Spleen (tissue), 11 donors: ENCODE data around the gene CPED1. TPM values are rescaled to one million over a fixed set of nuclear protein-coding genes. Genes with fewer than 3 reads are reported as not detected.

ENCODE experiments used
- DNase-seq: peaks from one replicate; pipeline ENCODE4 v3.0.0-alpha.2; 2020
- H3K27ac ChIP-seq, 8 donors: fragments of 200-600 bp; sonication (generic) in 7 of 8; 1 replicate in 4 of 8; 2 replicates in 4 of 8; pipeline versions ENCODE4 v1.5.0 to v1.8.0; 2016 to 2021; ENCODE audit warnings: inconsistent platforms in 4 of 8, mild to moderate bottlenecking in 4 of 8, moderate library complexity in 1 of 8
- H3K27me3 ChIP-seq, 7 donors: fragments of 200-600 bp; sonication (generic) in 6 of 7; replicated peaks in 1 of 7; 1 replicate in 4 of 7; 2 replicates in 3 of 7; pipeline versions ENCODE4 v1.5.0 to v1.8.0; 2016 to 2021; ENCODE audit warnings: inconsistent platforms in 3 of 7, mild to moderate bottlenecking in 1 of 7
- H3K36me3 ChIP-seq, 6 donors: fragments of 200-600 bp; sonication (generic) in 5 of 6; 1 replicate in 4 of 6; 2 replicates in 2 of 6; pipeline versions ENCODE4 v1.5.0 to v1.8.0; 2016 to 2021; ENCODE audit warnings: inconsistent platforms in 2 of 6
- H3K4me1 ChIP-seq, 6 donors: fragments of 200-600 bp; sonication (generic) in 5 of 6; 1 replicate in 3 of 6; 2 replicates in 3 of 6; pipeline versions ENCODE4 v1.5.0 to v1.8.0; 2016 to 2021; ENCODE audit warnings: inconsistent platforms in 3 of 6
- H3K4me3 ChIP-seq, 8 donors: fragments of 200-600 bp; sonication (generic) in 7 of 8; 1 replicate in 4 of 8; 2 replicates in 4 of 8; pipeline versions ENCODE4 v1.5.0 to v1.8.0; 2016 to 2021; ENCODE audit warnings: inconsistent platforms in 4 of 8, mild to moderate bottlenecking in 4 of 8, moderate library complexity in 2 of 8
- H3K9me3 ChIP-seq, 8 donors: fragments of 200-600 bp; sonication (generic) in 7 of 8; 1 replicate in 4 of 8; 2 replicates in 4 of 8; pipeline versions ENCODE4 v1.5.0 to v1.8.0; 2016 to 2021; ENCODE audit warnings: inconsistent platforms in 4 of 8
- POLR2A ChIP-seq, 3 donors: fragments of 450-650 bp; IDR thresholded peaks; one replicate each; pipeline ENCODE4 v1.5.1; 2017; ENCODE audit warnings: antibody characterized with exemption in 3 of 3, mild to moderate bottlenecking in 1 of 3
- POLR2AphosphoS5 ChIP-seq, 3 donors: sonication (generic); formaldehyde crosslinking; IDR thresholded peaks; one replicate each; pipeline ENCODE4 v1.5.1; 2017; ENCODE audit warnings: antibody characterized with exemption in 3 of 3
- WGBS, 5 donors: extraction: QIAGEN DNeasy Blood & Tissue Kit in 3 of 5; methylation state at CpG; one replicate each; pipeline versions ENCODE4 v1.1.5 to v1.1.7; 2013 to 2018; 5-methylcytosine and 5-hydroxymethylcytosine counted together
- intact Hi-C: fragments of 100-400 bp; cut with DNase I; formaldehyde crosslinking; loops from one replicate; pipeline ENCODE4 v1.15.0; 2023; ENCODE audit warnings: low total_unique reads
- polyA plus RNA-seq, 3 donors: library from polyadenylated mRNA; stranded (reverse); fragments of 200-250 nt; gene quantifications; one replicate each; pipeline ENCODE4 v1.2.1, GENCODE V29; 2013
- total RNA-seq, 7 donors: library from RNA; depleted of rRNA in 3 of 7; stranded (reverse); fragments of >200 nt in 3 of 7; fragmentation: NEBNext Ultra II Directional in 4 of 7; extraction: Animal tissue kit (Norgen Biotek cat#: 25700) in 4 of 7; gene quantifications; one replicate each; pipeline versions ENCODE4 v1.1.0 to v1.2.1, GENCODE V29; 2016 to 2021
- TF ChIP-seq, protein P1 (sequence below), 11 experiments: fragments of 200-600 bp in 7 of 11; fragments of 450-650 bp in 4 of 11; sonication (generic) in 4 of 11; IDR thresholded peaks in 8 of 11; conservative IDR thresholded peaks in 3 of 11; 1 replicate in 7 of 11; 2 replicates in 4 of 11; pipeline versions ENCODE4 v1.4.0 to v1.8.0; 2016 to 2021; ENCODE audit warnings: antibody characterized with exemption in 11 of 11, inconsistent platforms in 4 of 11, mild to moderate bottlenecking in 1 of 11
- donor health status: healthy with polysubstance abuse.
- donor health status: DM: no; HTN: no; CAD: no; lungs with moderate emphysema.
- donor health status: DM: no; HTN: no; CAD: no.
- donor health status: Bipolar disorder and iron deficiency.
- donor health status: healthy.
- donor health status: DM: no; HTN: no; CAD: no.
- donor health status: DM: yes; HTN: yes; CAD: no.

The CPED1 gene
- total and polyA plus RNA-seq, 10 donors = 1.5 to 81.6 (median 38.6) TPM

GRCh38 chr7:121101621-121102020 is 113.1 kb downstream of the CPED1 start:
- Histone ChIP-seq H3K4me3 (no peak overlapping the region), H3K9me3 (no peaks in the 10 kb centered on the region), H3K27ac (no peak overlapping the region), H3K27me3 (no peaks in the 10 kb centered on the region), H3K36me3 (peaks cover 0 to 13% (median 0%) of the 10 kb centered on the region in 6 donors), H3K4me1 (peaks cover 0 to 4% (median 0%) of the 10 kb centered on the region in 6 donors)
- TF ChIP-seq POLR2AphosphoS5 (IDR thresholded peaks at IDR 0.05) (no peak), POLR2A (IDR thresholded peaks at IDR 0.05) (no peak)
- TF ChIP-seq, protein P1, sequence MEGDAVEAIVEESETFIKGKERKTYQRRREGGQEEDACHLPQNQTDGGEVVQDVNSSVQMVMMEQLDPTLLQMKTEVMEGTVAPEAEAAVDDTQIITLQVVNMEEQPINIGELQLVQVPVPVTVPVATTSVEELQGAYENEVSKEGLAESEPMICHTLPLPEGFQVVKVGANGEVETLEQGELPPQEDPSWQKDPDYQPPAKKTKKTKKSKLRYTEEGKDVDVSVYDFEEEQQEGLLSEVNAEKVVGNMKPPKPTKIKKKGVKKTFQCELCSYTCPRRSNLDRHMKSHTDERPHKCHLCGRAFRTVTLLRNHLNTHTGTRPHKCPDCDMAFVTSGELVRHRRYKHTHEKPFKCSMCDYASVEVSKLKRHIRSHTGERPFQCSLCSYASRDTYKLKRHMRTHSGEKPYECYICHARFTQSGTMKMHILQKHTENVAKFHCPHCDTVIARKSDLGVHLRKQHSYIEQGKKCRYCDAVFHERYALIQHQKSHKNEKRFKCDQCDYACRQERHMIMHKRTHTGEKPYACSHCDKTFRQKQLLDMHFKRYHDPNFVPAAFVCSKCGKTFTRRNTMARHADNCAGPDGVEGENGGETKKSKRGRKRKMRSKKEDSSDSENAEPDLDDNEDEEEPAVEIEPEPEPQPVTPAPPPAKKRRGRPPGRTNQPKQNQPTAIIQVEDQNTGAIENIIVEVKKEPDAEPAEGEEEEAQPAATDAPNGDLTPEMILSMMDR (IDR thresholded peaks at IDR 0.05 in 8 of 11, conservative IDR thresholded peaks at IDR 0.05 in 3 of 11) = no peak
- intact Hi-C loops = loop anchor here (10.0 kb wide), 1 partner anchor 307 kb away; no protein-coding TSS in a partner anchor
- WGBS, 5 donors = 94 to 100% (median 100%) methylated on average over 2 of the region's 2 CpGs
- no peak for DNase-seq

- Histone ChIP-seq H3K4me1 (peaks cover 0 to 5% (median under 1%) of the 10 kb centered on the region in 6 donors), H3K27me3 (no peaks in the 10 kb centered on the region), H3K9me3 (no peaks in the 10 kb centered on the region), H3K36me3 (peaks cover 0 to 13% (median 0%) of the 10 kb centered on the region in 6 donors), H3K4me3 (no peak overlapping the region), H3K27ac (no peak overlapping the region)
- intact Hi-C loops = loop anchor here (10.0 kb wide), 1 partner anchor 308 kb away; no protein-coding TSS in a partner anchor
- TF ChIP-seq POLR2A (IDR thresholded peaks at IDR 0.05) (no peak), POLR2AphosphoS5 (IDR thresholded peaks at IDR 0.05) (no peak)
- TF ChIP-seq, protein P1 (IDR thresholded peaks at IDR 0.05 in 8 of 11, conservative IDR thresholded peaks at IDR 0.05 in 3 of 11) = no peak
- DNase-seq = no peak
- WGBS, 5 donors = 57 to 85% (median 72%) methylated on average over 2 of the region's 2 CpGs
Measured at GRCh38 chr7:121102619-121103018, 114.1 kb downstream of the CPED1 start.

GRCh38 chr7:121103086-121103485 is 114.6 kb downstream of the CPED1 start:
- intact Hi-C loops = loop anchor here (10.0 kb wide), 1 partner anchor 308 kb away; no protein-coding TSS in a partner anchor
- DNase-seq = no peak
- TF ChIP-seq, protein P1 (IDR thresholded peaks at IDR 0.05 in 8 of 11, conservative IDR thresholded peaks at IDR 0.05 in 3 of 11) = no peak
- no peaks in the 10 kb centered on the region for H3K27me3 ChIP-seq
- peaks cover 0 to 8% (median 2%) of the 10 kb centered on the region in 6 donors for H3K4me1 ChIP-seq
- no peaks in the 10 kb centered on the region for H3K9me3 ChIP-seq
- H3K4me3 ChIP-seq = no peak overlapping the region
- H3K36me3 ChIP-seq = peaks cover 0 to 13% (median 0%) of the 10 kb centered on the region in 6 donors
- H3K27ac ChIP-seq = no peak overlapping the region
- 61 to 84% (median 82%) methylated on average over 2 of the region's 2 CpGs for WGBS, 5 donors

- Histone ChIP-seq H3K9me3 (no peaks in the 10 kb centered on the region), H3K4me3 (no peak overlapping the region), H3K27me3 (no peaks in the 10 kb centered on the region), H3K4me1 (peaks cover 0 to 8% (median 2%) of the 10 kb centered on the region in 6 donors), H3K27ac (no peak overlapping the region), H3K36me3 (peaks cover 0 to 13% (median 0%) of the 10 kb centered on the region in 6 donors)
- intact Hi-C loops = loop anchor here (10.0 kb wide), 1 partner anchor 309 kb away; no protein-coding TSS in a partner anchor
- no peak for TF ChIP-seq POLR2A (IDR thresholded peaks at IDR 0.05)
- TF ChIP-seq, protein P1 (IDR thresholded peaks at IDR 0.05 in 8 of 11, conservative IDR thresholded peaks at IDR 0.05 in 3 of 11) = no peak
- no peak for TF ChIP-seq POLR2AphosphoS5 (IDR thresholded peaks at IDR 0.05)
- WGBS, 5 donors = 82 to 92% (median 83%) methylated on average over 2 of the region's 2 CpGs
- DNase-seq = no peak
Measured at GRCh38 chr7:121103579-121103978, 115.1 kb downstream of the CPED1 start.
